Mucosa of gallbladder (tissue), 1 donor: Measurements from ENCODE around the gene POGLUT3. TPM values are rescaled to one million over a fixed set of nuclear protein-coding genes. Genes with fewer than 3 reads are reported as not detected.

Experiments
- DNase-seq: peaks from one replicate; pipeline ENCODE4 v3.0.0-alpha.2; 2020; ENCODE audit warnings: low spot score
- total RNA-seq: library from RNA; stranded (reverse); gene quantifications from one replicate; pipeline ENCODE4 v1.2.1, GENCODE V29; 2021
- donor health status: DM: no; HTN: no; CAD: no.

Gene POGLUT3
- total RNA-seq, 1 donor from 2014 or later: 21.6 TPM

DNA sequence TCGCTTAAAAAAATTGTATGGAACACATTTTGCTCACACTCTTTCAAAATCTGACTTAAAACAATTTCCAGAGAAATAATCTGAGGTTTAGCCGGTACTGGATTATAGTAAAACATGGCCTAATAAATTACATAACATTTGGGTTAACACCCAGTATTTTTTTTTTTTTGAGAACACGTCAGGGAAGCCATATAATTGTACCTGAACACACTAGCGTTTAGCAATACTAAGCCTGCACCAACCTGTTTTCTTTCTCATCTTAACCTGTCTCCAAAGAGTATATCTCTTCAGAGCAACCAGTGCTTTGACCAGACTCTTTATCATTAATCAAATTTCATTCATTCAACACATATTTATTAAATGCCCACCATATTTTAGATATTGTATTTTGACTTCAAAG is 2.0 kb upstream of the POGLUT3 start:
- DNase-seq: no peak

- DNase-seq: no peak
These were observed 728 bp upstream of the POGLUT3 start for GRCh38 chr11:108498816-108499408.

- DNase-seq: peak; percentile 87
These were observed 703 bp downstream of the POGLUT3 start for GRCh38 chr11:108497317-108498045.

DNA sequence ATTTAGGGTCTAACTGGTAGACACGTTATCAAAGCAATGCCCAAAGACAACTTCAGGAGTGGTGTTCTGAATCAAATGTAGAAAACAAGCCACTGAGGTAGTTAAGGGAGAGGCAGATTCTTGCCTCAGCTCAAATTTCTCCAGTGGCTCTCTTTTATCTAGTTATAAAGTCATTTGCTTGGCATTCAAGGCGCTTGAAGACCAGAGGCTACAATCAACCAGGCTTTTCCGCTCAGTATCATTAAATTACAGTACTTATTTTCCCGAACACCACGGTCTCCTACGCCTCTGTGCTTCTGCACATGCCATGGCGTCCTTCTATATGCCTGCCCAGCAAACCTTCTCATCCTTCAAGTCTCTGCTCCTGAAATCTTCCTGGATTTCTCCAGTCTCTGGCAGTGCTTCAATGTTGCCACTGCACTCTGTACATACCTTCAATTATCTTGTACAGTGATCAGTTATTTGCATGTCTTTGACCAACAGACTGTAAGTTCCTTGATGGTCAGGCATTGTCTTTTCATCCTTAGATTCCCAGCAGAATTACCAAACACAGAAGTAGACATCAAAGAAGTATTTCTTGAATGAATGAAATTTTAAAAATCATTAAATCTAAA is 1.4 kb downstream of the POGLUT3 start:
- no peak for DNase-seq

DNA sequence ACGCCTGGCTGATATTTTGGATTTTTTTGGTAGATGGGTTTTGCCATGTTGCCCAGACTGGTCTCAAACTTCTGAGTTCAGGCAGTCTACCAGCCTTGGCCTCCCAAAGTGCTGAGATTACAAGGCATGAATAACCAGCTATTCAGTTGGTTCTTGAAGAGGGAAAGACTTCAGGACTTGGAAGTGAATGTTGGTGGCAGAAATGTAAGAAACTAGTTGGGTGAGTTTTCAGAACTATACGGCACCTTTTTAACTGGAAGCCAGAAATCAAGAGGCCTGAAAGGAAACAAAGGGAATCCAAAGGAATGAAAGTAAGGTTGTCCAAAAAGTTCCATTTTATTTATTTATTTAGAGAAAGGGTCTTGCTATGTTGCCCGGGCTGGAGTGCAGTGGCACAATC is 2.9 kb downstream of the POGLUT3 start:
- DNase-seq: no peak

- no peak for DNase-seq
These were observed 4.0 kb downstream of the POGLUT3 start for GRCh38 chr11:108494182-108494581.

- no peak for DNase-seq
These were observed 6.2 kb downstream of the POGLUT3 start for GRCh38 chr11:108491936-108492335.

GRCh38 chr11:108486828-108487227 is 11.4 kb downstream of the POGLUT3 start:
- DNase-seq: no peak

GRCh38 chr11:108486331-108486730 is 11.9 kb downstream of the POGLUT3 start:
- no peak for DNase-seq

- DNase-seq: no peak
These were observed 15.0 kb downstream of the POGLUT3 start for GRCh38 chr11:108483163-108483562.

DNA sequence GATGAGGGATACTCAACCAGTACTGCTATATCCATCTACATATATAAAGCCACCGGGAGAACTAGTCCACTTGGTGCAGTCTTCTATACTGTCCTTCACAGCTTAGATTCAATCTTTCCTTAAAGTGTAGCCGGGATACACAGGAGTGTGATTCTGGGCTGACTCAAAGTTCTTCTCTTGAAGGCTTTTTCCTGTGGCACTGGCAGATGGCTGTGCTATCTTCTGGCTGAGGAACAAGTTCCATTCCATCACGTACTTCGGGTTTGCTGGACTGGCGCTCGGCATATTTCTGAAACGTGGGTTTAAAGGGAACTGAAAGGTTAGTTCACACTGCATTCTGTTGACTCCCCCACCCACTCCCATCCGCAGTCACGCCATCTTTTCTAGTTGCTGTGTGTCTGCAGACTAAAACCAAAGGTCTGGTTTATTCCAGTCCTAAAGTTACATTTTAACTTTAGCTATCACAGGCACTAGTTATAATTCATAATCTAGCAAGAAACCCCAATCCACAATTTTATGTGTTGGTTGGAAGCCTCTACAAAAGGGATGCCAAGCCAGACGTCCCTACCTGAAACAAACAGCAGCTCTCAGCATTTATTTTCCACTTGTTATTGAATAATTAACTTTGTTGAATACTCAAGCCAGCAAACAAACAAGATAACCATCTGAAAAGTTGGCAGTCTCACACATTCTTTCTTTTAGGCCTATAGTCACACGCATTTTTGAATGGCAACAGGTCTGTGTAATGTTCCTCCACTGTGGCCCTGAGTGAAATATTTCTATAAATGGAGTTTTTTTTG is 23.3 kb downstream of the POGLUT3 start:
- no peak for DNase-seq

DNA sequence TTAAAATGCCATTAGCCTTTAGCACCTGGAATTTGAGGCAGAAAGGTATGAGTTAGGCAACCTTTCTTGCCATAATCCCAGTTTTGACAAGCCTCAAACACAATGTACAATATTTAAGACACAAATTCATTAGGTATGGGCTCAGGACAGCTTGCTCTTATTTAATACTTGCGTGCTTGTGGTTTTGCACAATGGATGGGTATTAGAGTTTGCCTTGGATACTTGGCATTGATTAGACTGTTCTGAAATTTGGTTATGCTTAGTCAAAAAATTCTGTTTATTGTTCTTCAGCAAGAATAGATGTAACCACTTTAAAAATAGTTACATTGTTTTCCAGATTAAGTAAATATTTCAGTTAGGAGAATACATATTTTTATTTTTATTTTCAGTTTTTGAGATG is 25.5 kb downstream of the POGLUT3 start:
- DNase-seq: no peak

- no peak for DNase-seq
These were observed 29.7 kb downstream of the POGLUT3 start for GRCh38 chr11:108468478-108468864.

DNA sequence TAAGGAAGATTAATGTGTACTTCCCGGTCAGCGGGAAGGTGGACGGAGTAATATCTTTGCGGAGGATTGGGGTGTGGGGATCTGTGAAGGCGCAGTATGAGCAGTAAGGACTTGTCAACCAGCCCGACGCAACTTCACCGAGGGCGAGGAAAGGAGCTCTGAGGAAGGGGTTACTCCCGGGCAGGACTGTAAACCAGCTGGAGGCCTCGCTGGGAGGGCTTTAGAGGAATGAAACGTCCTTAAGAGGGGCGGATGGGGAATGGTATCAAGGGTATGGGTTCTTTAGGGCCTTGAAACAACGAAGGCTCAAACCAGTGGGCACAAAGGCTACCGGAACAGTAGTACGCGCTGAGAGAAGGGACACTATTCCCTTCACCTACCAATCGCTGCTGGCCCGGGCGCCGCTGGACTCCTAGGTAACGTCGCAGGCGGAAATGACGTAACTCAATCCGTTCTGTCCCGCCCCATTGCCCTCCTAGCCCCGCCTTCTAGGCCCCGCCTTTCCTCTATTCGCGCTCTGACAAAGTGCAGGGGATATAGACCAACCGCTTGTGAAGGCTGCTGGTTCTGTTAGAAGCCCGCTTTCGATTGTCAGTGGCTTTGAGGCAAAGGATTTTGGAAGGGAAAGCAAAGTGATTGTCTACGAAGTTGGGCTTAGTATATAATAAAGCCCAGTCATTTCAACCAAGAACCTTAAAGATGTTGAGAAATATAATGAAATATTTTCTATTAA is 30.9 kb downstream of the POGLUT3 start, which contains the start of gene C11orf65:
Gene C11orf65, minus strand, starts transcription at position 439 of the 733 bp plus-strand sequence. CDS start 5,970 bp downstream, outside the sequence.
- DNase-seq: peak; percentile 97

DNA sequence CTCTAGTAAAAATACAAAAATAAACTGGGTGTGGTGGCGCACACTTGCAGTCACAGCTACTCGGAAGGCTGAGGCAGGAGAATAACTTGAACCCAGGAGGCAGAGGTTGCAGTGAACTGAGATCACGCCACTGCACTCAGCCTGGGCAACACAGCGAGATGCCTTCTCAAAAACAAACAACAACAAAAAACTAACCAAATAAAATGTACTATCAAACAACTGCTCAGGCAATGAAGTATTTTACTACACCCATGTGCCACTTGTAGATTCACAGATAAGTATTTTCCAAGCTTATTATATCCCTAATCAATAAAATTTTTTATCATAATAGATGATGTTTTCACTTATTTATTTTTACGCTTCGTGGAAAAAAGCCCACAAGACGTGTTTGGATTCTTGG is 31.8 kb downstream of the POGLUT3 start:
- no peak for DNase-seq

DNA sequence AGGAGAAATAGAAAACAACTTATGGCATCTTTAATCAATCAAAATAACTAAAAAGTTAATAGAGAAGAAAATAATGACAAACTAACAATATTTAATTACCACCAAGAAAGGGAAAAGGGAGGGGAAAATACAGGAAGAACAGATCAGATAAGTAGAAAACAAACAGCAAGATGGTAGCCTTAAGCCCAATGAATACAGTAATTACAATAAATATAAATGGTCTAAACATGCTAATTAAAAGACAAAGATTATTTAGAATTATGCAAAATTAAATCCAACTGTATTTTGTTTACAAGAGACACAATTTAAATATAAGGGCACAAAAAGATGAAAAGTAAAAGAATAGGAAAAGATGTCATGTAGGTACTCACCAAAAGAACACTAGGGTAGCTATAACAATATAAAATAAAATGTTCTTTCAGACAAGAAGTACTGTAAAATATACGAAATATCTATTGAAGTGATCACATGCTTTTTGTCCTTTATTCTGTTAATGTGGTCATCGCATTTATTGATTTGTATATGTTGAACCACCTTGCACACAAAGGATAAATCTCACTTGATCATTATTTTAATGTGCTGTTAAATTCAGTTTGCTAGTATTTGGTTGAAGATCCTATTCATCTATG is 44.9 kb downstream of the POGLUT3 start:
- DNase-seq: no peak

Other genes starting within 250 kb of the POGLUT3 start
- 0.58 TPM for gene C11orf65, start 30.9 kb downstream of the POGLUT3 start, total RNA-seq
- 5.6 TPM for gene EXPH5, start 95.4 kb upstream of the POGLUT3 start, total RNA-seq
- 18.4 TPM for gene DDX10, start 166.7 kb upstream of the POGLUT3 start, total RNA-seq